Measurements from ENCODE around the gene S100PBP.
A peak's percentile ranks its signal among the peaks of the same experiment; 100 is the strongest.
"Not testable (repeated sequence)": the region's sequence is repeated elsewhere in the genome, so short reads cannot be mapped to it uniquely, and the experiment has no call there.

S100PBP gene

DNA sequence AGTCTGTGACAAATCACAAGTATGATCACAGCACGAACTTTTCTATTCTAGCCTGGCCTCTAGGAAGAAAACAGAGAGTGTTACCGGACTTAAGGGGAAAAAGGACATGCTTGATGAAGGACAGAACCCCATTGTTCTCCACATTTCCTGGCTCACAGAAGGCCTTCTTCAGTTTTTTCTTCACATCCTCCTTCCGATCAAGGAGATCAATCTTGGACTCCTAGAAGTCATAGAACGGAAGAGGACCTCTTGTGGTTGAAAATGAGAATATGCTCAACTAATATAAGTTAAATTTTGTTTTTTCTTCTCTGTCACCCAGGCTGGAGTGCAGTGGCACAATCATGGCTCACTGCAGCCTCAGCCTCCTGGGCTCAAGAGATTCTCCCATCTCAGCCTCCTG is 30.6 kb upstream of the S100PBP start:
- DNase-seq (ENCODE audit: low spot score) = peak; percentile 28

GRCh38 chr1:32789356-32789755 is 28.1 kb upstream of the S100PBP start:
- DNase-seq (ENCODE audit: low spot score) = peak; percentile 28

DNA sequence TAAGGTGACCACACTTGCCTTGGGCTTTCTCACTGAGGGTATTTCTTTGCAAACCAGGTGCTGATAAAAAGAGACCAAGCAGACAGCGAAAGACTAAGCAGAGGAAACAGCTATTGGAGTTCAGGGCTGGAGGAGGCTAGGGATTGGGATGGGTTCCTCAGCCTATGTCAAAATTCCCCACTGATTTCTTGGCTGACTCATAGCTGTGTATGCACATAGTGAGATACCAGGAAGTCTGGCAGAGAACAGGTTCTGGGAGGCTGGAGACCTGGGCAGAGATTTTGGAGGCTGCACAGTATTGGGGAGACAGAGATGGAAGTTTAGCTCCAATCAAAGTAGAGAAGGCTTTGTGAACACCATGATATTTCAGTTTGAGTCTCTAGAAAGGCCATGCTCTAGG is 25.6 kb upstream of the S100PBP start:
- DNase-seq (ENCODE audit: low spot score) = no peak

- DNase-seq (ENCODE audit: low spot score) = not testable (repeated sequence)
Measured at GRCh38 chr1:32795763-32796162, 21.7 kb upstream of the S100PBP start.

DNA sequence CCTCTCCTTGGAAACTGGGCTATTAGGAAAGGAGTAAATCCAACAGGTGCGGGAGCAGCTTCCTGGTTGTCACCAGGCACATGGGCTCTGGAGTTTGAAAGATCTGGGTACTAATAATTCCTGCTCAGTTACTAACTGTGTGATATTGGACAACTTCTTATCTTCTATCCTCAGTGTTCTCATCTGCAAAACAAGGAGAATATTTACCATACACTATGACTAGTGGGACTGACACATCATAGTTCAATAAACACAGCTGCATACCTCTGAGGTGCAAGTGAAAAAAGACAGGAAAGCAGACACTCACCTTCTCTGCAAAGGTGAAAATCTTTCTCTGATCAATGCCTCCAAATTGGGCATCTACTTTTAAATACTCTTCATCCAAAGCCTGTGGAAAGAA is 20.0 kb upstream of the S100PBP start:
- no peak for DNase-seq (ENCODE audit: low spot score)

DNA sequence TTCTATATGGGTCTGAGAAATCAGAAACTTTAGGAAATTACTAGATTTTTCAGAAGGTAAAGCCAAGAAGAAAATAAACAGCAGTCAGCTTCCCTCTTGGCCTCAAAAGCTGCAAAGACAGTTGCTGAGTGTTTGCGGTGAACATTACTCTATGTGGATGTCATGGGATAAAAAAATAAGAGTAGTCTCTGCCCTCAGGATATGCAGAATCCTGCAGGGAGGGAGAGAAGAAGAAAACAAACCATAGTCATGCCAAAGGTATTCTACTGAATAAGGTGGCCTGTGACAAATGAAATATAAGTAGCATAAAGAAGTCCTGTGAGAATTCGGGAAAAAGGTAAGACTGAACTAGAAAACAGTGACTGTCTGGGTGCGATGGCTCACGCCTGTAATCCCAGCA is 19.3 kb upstream of the S100PBP start:
- DNase-seq (ENCODE audit: low spot score) = no peak

DNA sequence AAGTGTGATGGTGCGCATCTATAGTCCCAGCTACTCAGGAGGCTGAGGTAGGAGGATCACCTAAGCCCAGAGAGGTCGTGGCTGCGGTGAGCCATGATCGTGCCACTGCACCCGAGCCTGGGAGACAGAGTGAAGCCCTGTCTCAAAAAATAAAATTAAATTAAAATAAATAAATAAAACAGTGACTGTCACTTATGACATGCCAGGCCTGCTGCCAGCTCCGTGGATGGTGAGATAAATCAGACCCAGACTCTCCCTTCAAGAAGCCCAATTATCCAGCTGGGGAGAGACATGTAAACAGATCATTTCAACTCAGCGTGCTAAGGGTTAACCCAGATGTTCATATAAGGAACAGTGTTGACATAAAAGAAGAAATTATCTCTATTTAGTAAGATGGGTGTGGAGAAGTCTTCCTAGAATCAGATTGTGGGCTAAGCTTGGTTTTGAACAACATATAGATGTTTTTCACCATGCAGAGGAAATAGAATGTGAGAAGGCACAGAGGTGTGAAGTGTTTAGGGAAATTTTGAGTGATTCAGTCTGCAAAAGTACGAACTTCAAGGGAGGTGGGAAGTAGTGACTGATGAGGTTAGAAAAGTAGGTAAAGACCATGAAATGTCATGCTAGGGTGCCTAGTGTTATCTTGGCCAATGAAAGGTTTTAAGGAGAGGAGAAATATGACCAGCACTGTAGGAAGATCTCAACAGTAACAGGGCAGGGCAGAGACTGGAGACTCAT is 18.6 kb upstream of the S100PBP start:
- DNase-seq (ENCODE audit: low spot score) = no peak

- DNase-seq (ENCODE audit: low spot score) = no peak
Measured at GRCh38 chr1:32801096-32801715, 16.2 kb upstream of the S100PBP start.

GRCh38 chr1:32804460-32804859 is 13.0 kb upstream of the S100PBP start:
- not testable (repeated sequence) for DNase-seq (ENCODE audit: low spot score)

- no peak for DNase-seq (ENCODE audit: low spot score)
Measured at GRCh38 chr1:32806290-32806689, 11.2 kb upstream of the S100PBP start.

DNA sequence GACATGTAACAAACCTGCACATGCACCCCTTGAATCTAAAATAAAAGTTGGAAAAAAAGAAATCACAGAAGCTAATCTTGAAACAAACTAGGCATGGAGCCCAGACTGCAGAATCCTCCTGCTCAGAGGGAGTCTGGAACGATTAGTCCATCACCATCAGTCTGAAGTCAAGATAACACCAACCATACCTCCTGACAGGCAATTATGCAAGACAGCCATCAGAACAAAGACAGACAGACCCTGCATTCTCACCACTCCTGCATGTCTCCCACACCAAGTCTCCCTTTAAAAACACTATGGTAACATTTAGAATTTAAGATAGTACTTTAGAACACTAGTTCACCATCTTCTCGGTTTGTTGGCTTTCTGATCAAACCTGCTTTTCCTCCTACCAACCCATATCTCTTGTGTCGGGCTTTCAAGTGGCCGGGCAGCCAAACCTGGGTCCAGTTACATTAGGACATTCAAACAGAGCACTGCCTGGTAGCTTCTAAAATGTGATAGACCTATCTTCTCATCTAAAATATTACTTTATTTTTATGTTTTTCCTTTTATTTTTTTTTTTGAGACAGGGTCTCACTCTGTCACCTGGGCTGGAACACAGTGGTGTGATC is 10.4 kb upstream of the S100PBP start:
- DNase-seq (ENCODE audit: low spot score) = no peak

GRCh38 chr1:32808580-32808979 is 8.9 kb upstream of the S100PBP start:
- DNase-seq (ENCODE audit: low spot score) = no peak

DNA sequence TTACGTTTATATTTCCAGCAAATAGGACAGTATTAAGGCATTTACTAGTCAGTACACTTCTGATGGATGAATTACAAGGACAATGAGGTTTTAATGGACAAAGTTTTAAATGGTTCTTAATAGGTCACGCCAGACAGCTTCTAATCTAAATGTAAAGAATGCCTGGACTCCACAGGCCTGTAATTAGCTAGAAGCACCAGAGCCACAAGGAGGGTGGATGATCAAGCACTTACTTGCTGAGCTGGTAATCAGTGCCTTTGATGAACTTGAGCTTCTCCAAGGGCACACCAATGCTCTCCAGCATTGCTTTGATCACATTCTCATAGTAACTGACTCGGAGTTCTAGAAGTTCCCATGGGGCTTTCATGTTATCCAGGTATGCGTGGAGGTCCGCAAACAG is 7.1 kb upstream of the S100PBP start:
- DNase-seq (ENCODE audit: low spot score) = no peak

DNA sequence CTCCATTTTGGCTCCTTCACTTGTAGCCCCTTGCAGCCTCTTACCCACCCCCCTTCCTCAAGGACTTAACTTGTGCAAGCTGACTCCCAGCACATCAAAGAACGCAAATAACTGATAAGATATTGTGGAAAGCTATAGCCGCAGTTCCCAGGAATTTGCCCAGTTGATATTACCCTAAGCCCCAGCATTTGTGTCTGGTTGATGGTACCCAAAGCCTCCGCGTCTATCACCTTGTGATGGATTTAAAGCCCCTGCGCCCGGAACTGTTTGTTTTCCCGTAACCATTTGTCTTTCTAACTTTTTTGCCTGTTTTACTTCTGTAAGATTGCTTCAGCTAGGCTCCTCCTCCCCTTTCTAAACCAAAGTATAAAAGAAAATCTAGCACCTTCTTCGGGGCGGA is 6.2 kb upstream of the S100PBP start:
- no peak for DNase-seq (ENCODE audit: low spot score)

DNA sequence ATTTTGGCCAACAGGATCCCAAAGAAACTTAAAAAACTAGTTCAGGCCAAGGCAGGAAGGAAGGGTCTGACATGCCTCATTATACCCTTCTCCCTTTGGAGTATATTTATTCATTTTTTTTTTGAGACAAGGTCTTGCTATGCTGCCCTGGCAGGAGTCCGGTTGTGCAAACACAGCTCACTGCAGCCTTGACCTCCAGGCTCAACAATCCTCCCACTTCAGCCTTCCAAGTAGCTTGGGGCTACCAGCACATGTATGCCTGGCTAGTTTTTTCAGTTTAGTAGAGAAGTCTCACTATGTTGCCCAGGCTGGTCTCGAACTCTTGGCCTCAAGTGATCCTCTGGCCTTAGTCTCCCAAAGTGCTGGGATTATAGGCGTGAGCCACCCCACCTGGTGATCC is 5.5 kb upstream of the S100PBP start:
- DNase-seq (ENCODE audit: low spot score) = no peak

DNA sequence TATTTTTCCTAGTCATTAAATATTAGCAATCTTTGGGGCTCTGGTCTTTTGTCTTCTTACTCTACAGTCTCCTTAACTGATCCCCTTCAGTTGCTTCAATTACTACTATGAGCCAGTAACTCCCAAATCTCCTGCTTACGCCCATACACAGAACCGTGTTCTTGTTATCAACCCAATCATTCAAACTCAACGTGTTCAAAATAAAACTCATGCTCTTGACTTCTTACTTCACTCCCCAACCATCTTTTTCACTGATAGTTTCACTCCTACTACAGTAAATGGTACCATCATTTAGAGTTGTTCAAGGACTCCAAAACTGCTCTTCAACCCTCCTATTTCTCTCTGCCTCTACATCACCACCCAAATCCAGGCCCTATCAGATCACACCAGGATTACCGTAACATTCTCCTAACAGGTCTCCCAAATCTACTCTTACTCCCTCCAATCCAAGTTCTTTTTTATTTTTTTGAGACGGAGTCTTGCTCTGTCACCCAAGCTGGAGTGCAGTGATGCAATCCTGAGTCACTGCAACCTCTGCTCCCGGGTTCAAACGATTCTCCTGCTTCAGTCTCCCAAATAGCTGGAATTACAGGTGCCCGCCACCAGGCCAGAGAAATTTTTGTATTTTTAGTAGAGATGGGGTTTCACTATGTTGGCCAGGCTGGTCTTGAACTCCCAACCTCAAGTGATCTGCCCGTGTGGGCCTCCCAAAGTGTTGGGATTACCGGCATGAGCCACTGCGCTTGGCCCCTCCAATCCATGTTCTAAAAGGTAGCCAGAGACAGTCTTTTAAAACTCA is 3.3 kb upstream of the S100PBP start:
- DNase-seq (ENCODE audit: low spot score) = no peak

DNA sequence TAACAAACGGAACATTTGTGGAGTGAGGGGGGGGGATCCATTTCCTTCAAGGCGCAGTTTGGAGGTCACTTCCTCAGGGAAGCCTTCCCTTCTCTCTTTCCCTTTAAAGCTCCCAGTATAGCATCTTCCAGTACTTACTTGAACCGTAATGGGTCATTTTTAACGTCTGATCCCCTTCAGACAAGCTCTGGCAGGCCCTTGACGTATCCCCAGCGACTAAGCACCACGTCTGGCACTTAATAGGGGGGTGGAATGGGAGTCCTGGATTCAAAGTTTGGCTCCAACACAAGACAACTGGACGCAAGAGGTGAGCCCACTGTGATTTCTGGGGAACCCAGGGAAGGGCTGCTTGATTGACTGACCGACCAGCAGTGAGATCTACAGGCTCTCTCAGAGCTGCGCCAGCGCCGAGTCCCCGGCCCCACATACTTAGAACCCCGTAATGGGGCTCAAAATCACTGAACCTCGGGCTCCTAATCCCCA is 736 bp upstream of the S100PBP start:
- peak; percentile 34 for DNase-seq (ENCODE audit: low spot score)

GRCh38 chr1:32817815-32818786 is 648 bp downstream of the S100PBP start:
- DNase-seq (ENCODE audit: low spot score) = peak; percentile 39

- DNase-seq (ENCODE audit: low spot score) = no peak
Measured at GRCh38 chr1:32818804-32819541, 1.5 kb downstream of the S100PBP start.

GRCh38 chr1:32825181-32825580 is 7.7 kb downstream of the S100PBP start:
- DNase-seq (ENCODE audit: low spot score) = no peak

GRCh38 chr1:32828341-32828740 is 10.9 kb downstream of the S100PBP start:
- DNase-seq (ENCODE audit: low spot score) = no peak

Measured in hematopoietic multipotent progenitor cell treated with erythropoietin and hydrocortisone succinate and interleukin-3 and kit ligand, for 15 days (in vitro differentiated cells).